ENCODE data around the gene DUSP10. TPM values are rescaled to one million over a fixed set of nuclear protein-coding genes. Genes with fewer than 3 reads are reported as not detected.

The DUSP10 gene
- total RNA-seq, 4 donors from 2014 or later = 3.8 to 7.3 (median 4.4) TPM

DNA sequence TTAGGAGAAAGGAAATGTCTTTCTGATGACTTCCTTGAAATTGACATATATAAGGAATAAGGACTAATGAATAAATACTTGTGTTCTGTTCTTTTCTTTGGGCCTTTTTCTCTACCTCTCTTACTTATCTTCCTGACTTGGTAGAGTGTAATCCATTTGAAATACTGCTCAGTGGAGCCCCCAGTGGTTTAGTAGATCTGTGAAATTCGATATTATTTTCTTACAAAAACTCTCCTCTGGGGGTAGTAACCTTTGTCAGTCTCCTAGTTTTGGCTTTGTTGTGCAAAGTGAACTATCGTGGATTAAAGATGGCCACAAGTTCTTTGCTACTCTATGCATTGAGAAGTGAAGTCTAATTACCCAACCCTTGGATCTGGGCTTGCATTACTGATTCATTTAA lies 48.8 kb downstream of the DUSP10 start:
- Histone ChIP-seq H3K27me3 (no peaks in the 10 kb centered on the region), H3K4me1 (no peaks in the 10 kb centered on the region), H3K4me3 (no peak overlapping the region), H3K36me3 (no peaks in the 10 kb centered on the region), H3K9me3 (peaks cover 0 to 10% (median 0%) of the 10 kb centered on the region in 4 donors), H3K27ac (no peak overlapping the region)
- TF ChIP-seq CTCF (IDR thresholded peaks at IDR 0.05) = no peak
- TF ChIP-seq EP300 (IDR thresholded peaks at IDR 0.05) = no peak
- no peak for DNase-seq (ENCODE audit: low spot score in 2 of 2)
- WGBS, 2 donors = 80 to 90% methylated on average over 2 of the region's 2 CpGs

GRCh38 chr1:221692643-221693042 lies 49.2 kb downstream of the DUSP10 start:
- Histone ChIP-seq H3K27me3 (no peaks in the 10 kb centered on the region), H3K4me1 (no peaks in the 10 kb centered on the region), H3K36me3 (no peaks in the 10 kb centered on the region), H3K9me3 (peaks cover 0 to 10% (median 0%) of the 10 kb centered on the region in 4 donors), H3K27ac (no peak overlapping the region), H3K4me3 (no peak overlapping the region)
- WGBS, 2 donors = 60 to 67% methylated on average over 2 of the region's 2 CpGs
- DNase-seq (ENCODE audit: low spot score in 2 of 2) = no peak
- no peak for TF ChIP-seq EP300 (IDR thresholded peaks at IDR 0.05)

DNA sequence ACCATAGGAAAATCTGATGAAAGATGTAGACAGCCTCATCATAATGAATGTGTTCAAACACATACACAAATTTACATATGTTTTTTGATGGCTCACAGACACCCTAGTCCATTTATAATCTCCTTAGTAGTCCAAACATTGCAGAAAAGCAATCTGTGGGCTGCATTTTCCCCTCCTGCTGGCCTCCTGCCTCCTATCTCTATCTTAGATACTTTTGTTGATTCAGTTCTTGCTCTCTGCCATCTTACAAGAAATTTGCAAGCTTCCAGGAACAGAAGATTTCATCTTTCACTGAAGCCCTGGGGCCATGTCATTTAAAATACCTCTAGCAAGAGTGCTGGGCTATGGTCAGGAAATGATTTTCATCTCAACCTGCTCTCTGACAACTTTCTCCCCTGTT lies 50.6 kb downstream of the DUSP10 start:
- TF ChIP-seq POLR2A (IDR thresholded peaks at IDR 0.05) (no peak), CTCF (IDR thresholded peaks at IDR 0.05) (no peak), EP300 (IDR thresholded peaks at IDR 0.05) (no peak)
- Histone ChIP-seq H3K36me3 (no peaks in the 10 kb centered on the region), H3K27me3 (no peaks in the 10 kb centered on the region), H3K27ac (no peak overlapping the region), H3K4me1 (no peaks in the 10 kb centered on the region), H3K9me3 (peaks cover 0 to 10% (median 0%) of the 10 kb centered on the region in 4 donors), H3K4me3 (no peak overlapping the region)
- DNase-seq (ENCODE audit: low spot score in 2 of 2) = no peak

DNA sequence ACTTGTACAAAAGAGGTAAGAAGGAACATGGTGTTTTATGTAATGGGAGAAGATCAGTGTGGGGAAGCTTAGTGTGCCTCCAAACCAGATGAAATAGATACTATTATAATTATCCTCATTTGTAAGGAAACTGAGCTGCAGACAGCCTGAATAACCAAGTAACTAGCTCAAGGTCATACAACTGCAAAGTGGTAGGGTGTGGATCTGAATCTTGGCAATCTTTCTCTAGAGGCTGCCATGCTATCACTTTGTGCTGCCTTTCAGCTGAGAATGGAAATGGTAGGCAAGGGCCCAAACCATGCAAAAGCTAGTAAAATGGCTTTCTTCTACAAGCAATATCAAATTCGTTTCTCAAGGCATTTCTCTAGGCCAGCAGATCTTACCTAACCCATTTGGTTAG lies 51.0 kb downstream of the DUSP10 start:
- DNase-seq (ENCODE audit: low spot score in 2 of 2) = no peak
- H3K27me3 ChIP-seq = no peaks in the 10 kb centered on the region
- peaks cover 0 to 10% (median 0%) of the 10 kb centered on the region in 4 donors for H3K9me3 ChIP-seq
- no peaks in the 10 kb centered on the region for H3K4me1 ChIP-seq
- WGBS, 2 donors = 84 to 96% methylated on average over 1 of the region's 1 CpG
- no peak for TF ChIP-seq CTCF (IDR thresholded peaks at IDR 0.05)
- no peak for TF ChIP-seq POLR2A (IDR thresholded peaks at IDR 0.05)
- TF ChIP-seq EP300 (IDR thresholded peaks at IDR 0.05) = no peak
- H3K27ac ChIP-seq = no peak overlapping the region
- H3K36me3 ChIP-seq = no peaks in the 10 kb centered on the region
- H3K4me3 ChIP-seq = no peak overlapping the region

GRCh38 chr1:221689138-221689537 lies 52.8 kb downstream of the DUSP10 start:
- H3K27ac ChIP-seq = no peak overlapping the region
- no peak for TF ChIP-seq POLR2A (IDR thresholded peaks at IDR 0.05)
- TF ChIP-seq EP300 (IDR thresholded peaks at IDR 0.05) = no peak
- TF ChIP-seq CTCF (IDR thresholded peaks at IDR 0.05) = no peak
- 88 to 94% methylated on average over 3 of the region's 3 CpGs for WGBS, 2 donors
- H3K27me3 ChIP-seq = no peaks in the 10 kb centered on the region
- H3K4me3 ChIP-seq = no peak overlapping the region
- no peak for DNase-seq (ENCODE audit: low spot score in 2 of 2)
- H3K36me3 ChIP-seq = no peaks in the 10 kb centered on the region
- no peaks in the 10 kb centered on the region for H3K4me1 ChIP-seq
- H3K9me3 ChIP-seq = peaks cover 0 to 10% (median 0%) of the 10 kb centered on the region in 4 donors

DNA sequence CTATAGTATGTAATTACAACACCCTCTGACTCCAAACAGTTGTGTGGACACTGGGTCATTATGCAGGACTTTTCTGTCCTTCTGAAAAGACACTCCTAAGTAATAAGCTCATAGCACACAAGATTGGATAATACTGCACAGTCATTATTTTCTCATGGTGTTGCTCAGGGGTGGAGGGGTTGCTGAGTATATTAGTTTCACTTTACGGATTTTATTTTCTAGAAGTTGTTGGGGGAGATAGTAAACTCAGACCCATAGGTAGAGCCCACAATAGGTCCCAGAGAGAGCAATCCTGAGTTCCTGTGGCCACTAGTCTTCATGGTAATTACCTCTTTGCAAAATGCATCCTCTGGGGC lies 53.4 kb downstream of the DUSP10 start:
- H3K27ac ChIP-seq = no peak overlapping the region
- WGBS, 2 donors = 82 to 86% methylated on average over 1 of the region's 1 CpG
- no peaks in the 10 kb centered on the region for H3K27me3 ChIP-seq
- no peaks in the 10 kb centered on the region for H3K36me3 ChIP-seq
- no peak overlapping the region for H3K4me3 ChIP-seq
- H3K4me1 ChIP-seq = no peaks in the 10 kb centered on the region
- peaks cover 0 to 4% (median 0%) of the 10 kb centered on the region in 4 donors for H3K9me3 ChIP-seq
- DNase-seq (ENCODE audit: low spot score in 2 of 2) = no peak
- TF ChIP-seq CTCF (IDR thresholded peaks at IDR 0.05) (no peak), EP300 (IDR thresholded peaks at IDR 0.05) (no peak), POLR2A (IDR thresholded peaks at IDR 0.05) (no peak)

Measured in tibial nerve (tissue), 4 donors.